SKM-1 (cell line): ENCODE data around the gene OR2L2.
"Not testable (repeated sequence)": the region's sequence is repeated elsewhere in the genome, so short reads cannot be mapped to it uniquely, and the experiment has no call there.

ENCODE experiments used
- DNase-seq: peaks from one replicate; lab custom pipeline; 2025; ENCODE audit not compliant: unreplicated experiment; lab: John Stamatoyannopoulos, UW

The OR2L2 gene, protein sequence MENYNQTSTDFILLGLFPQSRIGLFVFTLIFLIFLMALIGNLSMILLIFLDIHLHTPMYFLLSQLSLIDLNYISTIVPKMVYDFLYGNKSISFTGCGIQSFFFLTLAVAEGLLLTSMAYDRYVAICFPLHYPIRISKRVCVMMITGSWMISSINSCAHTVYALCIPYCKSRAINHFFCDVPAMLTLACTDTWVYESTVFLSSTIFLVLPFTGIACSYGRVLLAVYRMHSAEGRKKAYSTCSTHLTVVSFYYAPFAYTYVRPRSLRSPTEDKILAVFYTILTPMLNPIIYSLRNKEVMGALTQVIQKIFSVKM

DNA sequence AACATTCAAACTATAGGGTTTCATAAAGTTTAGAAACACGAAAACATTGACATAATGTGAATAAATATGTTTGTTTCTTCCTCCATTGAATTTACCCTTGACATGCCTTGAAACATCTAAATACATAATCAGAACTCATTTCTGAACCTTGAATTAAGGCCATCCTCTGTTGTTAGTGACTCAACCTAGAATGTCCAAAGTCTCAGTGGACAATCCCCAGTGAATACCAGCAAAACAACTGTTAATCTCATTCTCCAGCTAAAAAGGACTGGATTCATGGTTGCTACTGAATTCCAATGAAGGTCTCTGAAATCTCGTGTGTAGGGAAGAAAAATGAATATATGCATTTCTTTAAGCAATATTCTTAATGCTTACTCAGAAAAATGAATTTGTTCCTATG lies at the start of gene OR2L2:
OR2L2 (plus strand) TSS at position 301 of the 400 bp plus-strand sequence. CDS start 8,198 bp downstream, outside the sequence.
- no peak for DNase-seq

DNA sequence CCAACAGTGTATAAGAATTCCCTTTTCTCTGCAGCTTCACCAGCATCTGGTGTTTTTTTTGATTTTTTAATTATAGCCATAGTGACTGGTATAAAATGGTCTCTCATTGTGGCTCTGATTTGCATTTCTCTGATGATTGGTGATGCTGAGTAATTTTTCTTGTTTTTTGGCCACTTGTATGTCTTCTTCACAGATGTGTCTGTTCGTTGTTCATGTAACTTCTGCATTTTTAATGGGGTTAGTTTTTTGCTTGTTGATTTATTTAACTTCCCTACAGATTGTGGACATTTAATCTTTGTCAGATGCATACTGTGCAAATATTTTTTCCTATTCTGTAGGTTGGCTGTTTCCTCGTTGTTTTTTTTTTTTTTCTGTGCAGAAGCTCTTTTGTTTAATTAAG lies 36.9 kb upstream of the OR2L2 start:
- DNase-seq: no peak

GRCh38 chr1:247998811-247999210 lies 31.1 kb upstream of the OR2L2 start:
- no peak for DNase-seq

GRCh38 chr1:248000169-248000568 lies 29.7 kb upstream of the OR2L2 start:
- no peak for DNase-seq

- DNase-seq: no peak
These were observed 22.1 kb upstream of the OR2L2 start for GRCh38 chr1:248007778-248008177.

GRCh38 chr1:248009681-248010080 lies 20.2 kb upstream of the OR2L2 start:
- no peak for DNase-seq

- no peak for DNase-seq
These were observed 16.6 kb upstream of the OR2L2 start, which contains the start of gene OR2L5 for GRCh38 chr1:248013229-248013710. TSS of gene OR2L5 (plus strand) at chr1:248013660. CDS start at chr1:248021948, 8,288 bp downstream.

GRCh38 chr1:248015803-248016202 lies 14.1 kb upstream of the OR2L2 start:
- no peak for DNase-seq

- DNase-seq: no peak
These were observed 15.3 kb downstream of the OR2L2 start for GRCh38 chr1:248045209-248045608.

DNA sequence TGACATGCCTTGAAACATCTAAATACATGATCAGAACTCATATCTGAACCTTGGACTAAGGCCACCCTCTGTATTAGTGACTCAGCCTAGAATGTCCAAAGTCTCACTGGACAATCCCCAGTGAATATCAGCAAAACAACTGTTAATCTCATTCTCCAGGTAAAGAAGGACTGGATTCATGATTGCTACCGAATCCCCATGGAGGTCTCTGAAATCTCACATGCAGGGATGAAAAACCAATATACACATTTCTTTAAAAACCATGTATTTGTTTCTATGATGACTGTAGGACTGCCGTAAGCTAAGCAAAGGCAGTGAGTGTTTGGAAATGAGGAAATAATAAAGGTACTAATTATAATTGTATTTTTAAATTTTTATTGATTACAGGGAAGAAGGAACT lies 16.7 kb downstream of the OR2L2 start, which contains the start of gene OR2L3:
OR2L3 (plus strand) TSS at position 301 of the 400 bp plus-strand sequence. CDS start 13,846 bp downstream, outside the sequence.
- DNase-seq: no peak

- DNase-seq: no peak
These were observed 17.1 kb downstream of the OR2L2 start for GRCh38 chr1:248047008-248047407.

- DNase-seq: no peak
These were observed 24.8 kb downstream of the OR2L2 start for GRCh38 chr1:248054671-248055070.

DNA sequence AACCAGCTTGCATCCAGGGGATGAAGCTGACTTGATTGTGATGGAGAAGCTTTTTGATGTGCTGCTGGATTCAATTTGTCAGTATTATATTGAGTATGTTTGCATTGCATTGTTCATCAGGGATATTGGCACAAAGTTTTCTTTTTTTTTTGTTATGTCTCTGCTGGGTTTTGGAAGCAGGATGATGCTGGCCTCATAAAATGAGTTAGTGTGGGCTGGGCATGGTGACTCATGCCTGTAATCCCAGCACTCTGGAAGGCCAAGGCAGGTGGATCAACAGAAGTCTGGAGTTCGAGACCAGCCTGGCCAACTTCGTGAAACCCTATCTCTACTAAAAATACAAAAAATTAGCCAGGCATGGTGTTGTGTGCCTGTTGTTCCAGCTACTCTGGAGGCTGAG lies 25.4 kb downstream of the OR2L2 start:
- DNase-seq: no peak

DNA sequence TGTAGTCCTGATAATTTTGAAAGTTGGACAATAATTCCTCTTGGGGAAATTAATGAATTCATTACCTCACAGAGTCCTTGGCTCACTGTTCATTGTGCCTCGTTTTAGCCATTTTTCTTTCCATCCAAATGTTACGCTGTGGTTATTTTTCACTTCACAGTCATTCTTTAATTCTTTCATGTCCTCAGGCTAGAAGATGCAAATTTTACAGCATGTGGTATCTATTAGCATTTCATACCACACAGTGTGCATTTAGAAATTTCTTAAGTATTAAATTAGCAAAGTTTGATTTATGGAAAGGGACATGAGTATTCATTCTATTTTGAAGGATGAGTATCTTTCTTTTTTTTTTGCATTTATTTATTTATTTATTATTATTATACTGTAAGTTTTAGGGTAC lies 35.2 kb downstream of the OR2L2 start:
- no peak for DNase-seq

DNA sequence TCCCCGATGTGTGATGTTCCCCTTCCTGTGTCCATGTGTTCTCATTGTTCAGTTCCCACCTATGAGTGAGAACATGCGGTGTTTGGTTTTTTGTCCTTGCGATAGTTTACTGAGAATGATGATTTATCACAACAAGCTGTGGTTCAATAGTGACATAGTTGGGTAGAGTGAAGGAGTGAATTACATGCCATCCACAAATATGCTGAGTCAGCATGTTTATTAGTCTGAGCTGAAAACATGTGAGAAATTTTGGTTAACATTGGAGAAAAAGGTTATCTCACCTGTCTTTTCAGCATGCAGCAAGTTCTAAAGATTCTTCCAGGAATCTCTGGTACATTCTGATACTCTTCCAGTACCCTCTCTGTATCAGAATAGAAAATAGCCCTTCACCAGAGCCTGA lies 35.7 kb downstream of the OR2L2 start:
- no peak for DNase-seq

GRCh38 chr1:248083864-248084263 lies 54.0 kb downstream of the OR2L2 start:
- DNase-seq: not testable (repeated sequence)
